GM18502 (cell line): ENCODE measurements around the gene NOTCH4.
"Not testable (repeated sequence)": the region's sequence is repeated elsewhere in the genome, so short reads cannot be mapped to it uniquely, and the experiment has no call there.

Source experiments
- ATAC-seq: cut with Tn5 transposase; IDR thresholded peaks from one replicate; pipeline ENCODE4 v1.9.1; 2021; ENCODE audit warnings: mild to moderate bottlenecking; ENCODE audit not compliant: unreplicated experiment, poor library complexity

Gene NOTCH4

DNA sequence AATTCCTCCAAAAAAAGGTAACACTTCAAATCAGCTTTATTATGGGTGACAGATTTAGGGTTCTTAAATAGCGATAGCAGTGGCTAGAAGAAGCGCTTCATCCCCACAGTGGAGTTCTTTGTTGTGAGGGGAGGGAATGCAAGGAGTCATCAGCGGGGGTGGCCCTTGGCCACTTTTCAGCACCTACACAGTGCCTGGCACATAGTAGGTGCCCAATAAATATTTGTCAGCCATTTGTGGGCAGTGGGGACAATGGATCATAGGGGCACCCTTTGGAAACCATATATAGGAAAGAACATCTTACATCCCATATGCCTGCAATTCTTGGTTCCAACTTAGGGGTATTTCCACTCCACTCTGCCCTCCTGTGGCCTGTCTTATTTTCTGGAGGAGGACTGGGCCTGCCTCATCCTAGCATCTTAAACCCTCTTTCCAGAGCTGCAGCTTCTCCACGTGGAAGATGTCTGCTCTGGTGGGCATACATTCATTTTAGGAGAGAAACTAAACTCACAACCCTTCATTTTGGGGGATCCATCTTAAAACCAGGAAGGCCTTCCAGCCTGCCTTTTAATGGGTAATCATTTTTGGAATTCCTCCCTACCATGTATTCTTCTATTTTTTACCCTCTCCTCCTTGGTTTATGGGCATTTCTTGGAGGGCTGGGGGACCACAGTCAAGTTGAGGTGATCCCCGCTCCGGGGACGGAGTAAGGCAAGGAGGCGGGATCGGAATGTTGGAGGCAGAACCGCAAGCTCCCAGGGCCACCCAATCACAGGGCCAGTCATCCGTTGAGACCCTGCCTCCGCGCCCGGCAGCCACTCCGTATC is 28.8 kb downstream of the NOTCH4 start:
- no peak for ATAC-seq

DNA sequence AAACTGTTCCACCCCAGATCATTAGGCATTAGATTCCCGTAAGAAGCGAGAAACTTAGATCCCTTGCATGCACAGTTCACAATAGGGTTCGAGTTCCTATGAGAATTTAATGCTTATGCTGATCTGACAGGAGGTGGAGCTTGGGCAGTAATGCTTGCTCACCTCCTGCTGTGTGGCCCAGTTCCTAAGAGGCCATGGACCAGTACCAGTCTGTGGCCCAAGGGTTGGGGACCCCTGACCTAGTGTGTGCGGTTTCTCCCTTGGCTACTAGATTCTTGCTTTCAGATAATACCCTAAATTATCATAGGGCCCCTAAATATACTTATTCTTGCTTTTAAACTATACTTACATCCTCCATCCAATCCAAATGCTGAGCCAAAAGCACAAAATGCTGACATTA is 29.5 kb downstream of the NOTCH4 start:
- ATAC-seq: no peak

DNA sequence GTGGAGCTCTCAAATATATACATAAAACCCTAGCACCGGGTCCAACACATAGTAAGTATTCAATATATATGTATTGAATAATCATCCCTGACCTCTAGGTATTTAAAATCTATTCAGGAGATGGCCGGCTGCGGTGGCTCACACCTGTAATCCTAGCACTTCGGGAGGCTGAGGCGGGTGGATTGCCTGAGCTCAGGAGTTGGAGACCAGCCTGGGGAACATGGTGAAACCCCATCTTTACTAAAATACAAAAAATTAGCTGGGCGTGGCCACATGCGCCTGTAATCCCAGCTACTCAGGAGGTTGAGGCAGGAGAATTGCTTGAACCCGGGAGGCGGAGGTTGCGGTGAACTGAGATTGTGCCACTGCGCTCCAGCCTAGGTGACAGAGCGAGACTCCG is 30.8 kb downstream of the NOTCH4 start:
- ATAC-seq: not testable (repeated sequence)

DNA sequence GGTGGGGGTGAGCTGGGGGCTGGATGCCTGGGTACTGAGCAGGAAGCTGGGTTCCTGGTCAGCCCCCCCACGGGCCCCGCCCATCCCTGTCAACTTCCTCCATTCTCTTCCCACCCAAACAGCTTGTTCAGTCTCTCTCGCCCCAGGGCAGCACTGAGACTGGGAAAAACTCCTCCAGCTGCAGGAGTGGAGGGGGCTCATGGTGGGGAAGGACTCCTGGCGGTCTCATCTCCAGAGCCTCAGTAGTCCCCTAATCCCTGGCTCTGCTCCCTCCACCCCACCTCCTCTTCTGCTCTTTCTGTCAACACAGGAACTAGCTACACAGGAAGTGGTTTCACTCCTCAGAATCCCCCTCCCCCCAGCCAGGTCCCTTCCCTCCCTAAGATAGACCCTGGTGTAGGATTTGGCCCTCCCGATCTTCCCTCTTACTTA is 31.2 kb downstream of the NOTCH4 start, which contains the start of gene GPSM3:
Gene GPSM3, minus strand, starts transcription at position 36 of the 432 bp plus-strand sequence. CDS start 130 bp downstream, outside the sequence.
- no peak for ATAC-seq

DNA sequence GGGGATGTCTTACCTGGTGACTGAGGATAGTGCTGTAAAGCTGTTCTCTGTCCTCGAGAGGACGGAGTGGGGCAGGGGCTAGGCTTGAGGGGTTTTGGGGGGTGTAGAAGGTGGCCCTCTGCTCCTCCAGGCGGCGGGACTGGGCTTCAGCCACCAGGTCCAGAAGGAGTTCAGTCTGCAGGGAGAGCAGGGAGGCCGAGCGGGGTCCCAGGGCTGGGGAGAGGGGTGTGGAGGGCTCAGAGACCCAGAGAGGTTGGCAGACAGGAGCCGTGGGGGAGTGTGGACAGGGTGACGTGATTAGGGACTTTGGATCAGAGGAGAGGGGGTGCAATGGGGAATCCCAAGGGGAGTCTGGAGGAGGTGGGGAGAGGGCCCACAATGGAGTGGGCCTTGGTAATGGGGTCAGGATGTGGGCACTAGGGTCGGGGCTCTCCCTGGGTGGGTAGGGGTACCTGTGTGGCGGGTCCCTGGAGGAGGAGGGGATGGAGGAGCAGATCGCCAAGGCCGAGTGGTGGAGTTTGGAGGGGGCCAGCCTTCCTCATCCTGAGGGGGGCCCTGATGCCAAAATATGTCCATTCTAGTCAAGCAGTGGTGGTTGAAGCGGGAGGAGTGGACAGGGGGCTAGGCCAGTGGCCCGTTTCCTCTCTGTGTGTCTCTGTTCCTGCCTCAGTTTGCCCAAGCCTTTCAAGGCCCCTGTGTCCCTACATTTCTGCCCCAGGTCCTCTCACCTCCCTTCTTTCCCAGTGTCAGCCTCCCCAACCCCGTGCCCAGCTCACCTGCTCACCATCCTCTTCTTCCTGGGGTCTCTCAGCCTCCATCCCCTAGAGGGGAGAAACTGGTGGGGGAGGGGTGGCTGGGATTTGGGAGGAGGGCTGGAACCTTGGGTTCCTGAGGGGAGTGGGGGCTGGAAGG is 31.9 kb downstream of the NOTCH4 start:
- ATAC-seq: no peak

DNA sequence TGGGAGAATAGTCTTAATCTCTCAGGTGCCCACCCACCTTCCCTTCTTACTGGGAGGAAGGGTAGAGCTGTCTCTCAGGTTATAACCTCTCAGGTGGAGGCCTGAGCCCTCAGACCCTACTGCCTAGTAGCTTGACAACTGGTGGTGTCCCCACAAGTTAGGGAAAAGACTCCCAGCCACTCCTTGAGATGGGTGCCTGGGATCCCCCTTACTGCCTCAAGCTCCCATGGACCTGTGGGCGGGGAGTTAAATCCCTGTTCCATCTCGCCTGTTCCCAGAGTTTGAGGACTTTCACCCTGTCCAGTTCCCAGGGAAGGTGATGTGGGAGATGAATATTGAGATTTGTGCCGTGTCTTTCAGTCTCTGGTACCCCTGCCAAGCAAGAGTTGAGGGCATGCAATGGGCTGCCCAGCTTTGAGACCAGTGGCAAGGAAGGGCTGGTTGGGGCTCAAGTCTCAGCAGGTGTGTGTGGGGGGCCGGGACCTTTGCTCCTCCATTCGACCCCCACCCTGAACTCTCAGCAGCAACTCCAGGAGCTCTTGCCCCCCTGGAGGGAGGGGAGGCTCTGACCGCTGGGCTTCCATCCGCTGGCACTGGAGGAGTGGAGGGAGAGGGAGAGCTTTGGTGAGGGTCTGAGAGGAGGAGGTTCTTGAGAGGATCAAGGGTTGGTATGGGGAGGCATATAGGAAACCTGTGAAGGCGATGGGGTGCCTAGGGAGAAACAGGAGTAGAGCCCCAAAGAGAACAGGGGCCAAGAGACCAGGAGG is 32.8 kb downstream of the NOTCH4 start:
- ATAC-seq: no peak

DNA sequence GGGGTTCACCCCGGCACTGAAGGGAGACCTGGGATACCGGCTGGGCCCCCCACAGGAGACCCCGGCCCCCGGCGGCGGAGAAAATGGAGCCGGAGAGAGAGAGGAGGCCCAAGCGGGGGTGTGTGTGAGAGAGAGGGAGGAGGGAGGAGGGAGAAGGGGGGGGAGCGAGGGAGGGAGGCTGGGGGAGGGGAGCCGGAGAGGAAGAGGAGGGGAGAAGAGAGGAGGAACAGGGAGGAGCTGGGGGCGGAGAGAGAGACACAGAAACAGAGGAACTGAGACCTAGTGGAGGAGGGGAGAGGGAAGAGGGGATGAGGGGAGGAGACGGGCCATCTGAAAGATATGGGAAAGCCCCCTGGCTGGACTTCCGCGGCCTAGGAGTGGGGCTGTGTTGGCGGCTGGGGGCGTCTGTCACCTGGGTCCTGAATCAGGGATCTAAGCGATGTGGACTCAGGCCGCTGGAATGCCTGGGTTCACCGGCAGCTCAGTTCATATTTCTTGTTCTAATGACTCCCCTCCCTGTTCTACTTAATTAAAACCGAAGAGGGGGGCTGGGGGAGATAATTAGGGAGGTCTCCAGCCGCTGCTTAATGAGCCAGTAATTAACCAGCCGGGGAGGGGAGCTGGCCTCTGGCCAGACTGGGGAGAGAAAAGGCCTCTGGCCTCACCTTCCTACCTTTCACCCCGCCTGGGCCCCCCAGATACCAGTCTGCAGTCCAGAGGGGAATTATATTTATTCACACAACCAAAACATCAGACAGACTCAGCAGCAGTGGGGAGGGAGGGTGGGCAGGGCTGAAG is 33.6 kb downstream of the NOTCH4 start, which contains the start of gene PBX2:
Gene PBX2, minus strand, starts transcription at position 149 of the 798 bp plus-strand sequence. CDS start 287 bp downstream, outside the sequence.
- peak; percentile 50 for ATAC-seq

DNA sequence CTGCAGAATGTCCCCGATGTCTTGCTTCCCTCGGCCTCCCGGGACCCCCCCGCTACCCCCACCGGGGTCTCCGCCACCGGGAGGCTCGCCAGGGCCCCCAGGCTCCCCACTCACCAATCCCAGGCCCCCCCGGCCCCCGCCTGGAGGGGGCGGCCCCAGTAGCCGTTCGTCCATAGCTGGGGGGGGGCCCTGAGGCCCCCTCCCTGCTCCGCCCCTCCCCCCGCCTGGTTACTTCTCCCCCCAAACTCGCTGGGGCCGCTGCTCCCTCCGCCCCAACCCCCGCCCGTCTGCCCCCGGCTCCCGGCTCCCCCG is 34.2 kb downstream of the NOTCH4 start:
- ATAC-seq: no peak

DNA sequence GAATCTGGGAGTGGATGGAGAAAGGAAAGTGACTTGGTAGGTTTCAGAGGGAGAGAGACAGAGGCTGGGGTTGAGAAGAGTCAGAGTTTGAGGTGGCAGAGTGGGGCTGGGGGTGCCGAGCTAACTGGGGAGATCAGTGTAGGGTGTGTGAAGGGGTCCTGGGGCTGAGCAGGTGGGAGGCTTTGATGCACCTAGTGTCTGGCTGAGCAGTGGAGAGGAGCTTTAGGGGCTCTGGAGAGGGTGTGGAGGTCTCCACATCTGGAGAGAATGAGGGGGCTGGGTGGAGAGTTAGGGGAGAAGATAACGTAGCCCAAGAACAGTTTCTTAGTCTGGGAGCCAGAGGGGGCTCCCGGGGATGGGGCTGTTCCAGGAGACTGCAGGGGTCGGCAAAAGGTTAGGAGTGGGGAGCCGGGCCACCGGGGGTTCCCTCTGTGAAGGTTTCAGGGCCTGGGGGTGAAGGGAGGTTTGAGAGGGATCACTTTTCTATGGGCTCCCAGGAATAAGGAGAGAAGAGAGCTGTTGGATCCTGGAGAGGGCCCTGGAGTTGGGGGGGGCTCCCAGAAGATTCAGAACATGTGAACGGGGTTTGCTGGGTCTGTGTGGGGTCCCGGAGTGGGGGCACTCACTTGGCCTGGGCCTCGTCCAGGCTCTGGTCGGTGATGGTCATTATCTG is 34.7 kb downstream of the NOTCH4 start:
- ATAC-seq: no peak

DNA sequence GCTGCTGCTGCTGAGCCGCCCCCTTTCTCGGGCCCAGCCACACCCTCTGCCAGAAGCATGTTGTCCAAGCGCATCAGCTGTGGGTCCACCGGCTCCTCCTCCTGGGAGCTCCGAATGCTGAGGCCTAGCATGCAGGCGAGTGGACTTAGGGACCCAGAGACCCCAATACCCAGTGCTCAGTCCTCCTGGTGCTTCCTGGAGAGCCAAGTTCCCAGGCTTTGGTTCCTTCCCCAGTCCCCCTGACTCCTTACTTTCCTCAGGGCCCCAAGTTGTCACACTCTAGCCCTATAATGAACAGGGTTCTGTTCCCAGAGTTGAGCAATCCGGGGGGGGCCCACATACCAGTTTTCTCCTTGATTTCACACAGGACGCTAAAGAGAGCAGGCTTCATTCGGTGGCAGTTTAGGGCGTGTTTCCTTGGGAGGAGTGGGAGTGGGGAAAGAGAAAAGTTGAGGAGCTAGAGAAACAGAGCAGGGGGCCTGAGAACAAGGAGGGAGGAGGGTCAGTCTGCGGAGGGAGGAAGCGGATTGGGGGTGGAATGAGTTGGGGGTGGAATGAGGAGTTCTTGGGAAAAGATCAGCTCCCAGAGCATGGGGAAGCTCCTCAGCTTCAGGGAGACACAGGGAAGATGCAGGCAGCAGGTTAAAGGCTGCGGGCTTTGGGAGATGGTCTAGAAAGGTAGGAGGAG is 35.3 kb downstream of the NOTCH4 start:
- no peak for ATAC-seq

DNA sequence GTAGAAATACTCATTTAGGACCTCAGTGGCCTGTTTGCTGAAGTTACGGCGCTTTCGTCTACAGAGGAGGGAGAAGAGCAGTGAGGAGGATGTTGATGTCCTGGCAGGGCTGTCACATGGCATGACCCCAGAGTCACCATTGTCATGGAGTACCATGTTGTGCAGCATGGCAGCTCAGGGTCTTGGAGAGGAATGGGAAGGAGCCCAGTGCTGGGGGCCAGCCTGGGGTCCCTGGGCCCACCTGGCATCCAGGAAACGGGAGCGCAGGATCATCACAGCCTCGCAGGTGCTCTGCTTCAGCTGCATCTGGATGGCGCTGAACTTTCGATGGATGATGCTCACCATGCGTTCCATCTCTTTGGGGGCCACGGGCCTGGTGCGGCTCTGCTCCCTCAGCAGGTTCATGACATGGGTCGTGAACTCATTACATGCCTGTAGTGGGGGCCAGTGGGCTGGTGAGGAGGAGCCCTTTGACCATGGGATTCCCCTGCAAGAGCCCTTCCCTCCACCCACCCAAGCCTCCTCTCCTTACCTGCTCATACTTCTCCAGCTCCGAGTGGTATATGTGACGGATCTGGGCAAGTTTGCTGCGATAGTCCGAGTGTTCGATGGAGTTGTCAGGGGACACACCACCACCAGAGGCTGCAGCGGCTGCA is 36.0 kb downstream of the NOTCH4 start:
- ATAC-seq: not testable (repeated sequence)

DNA sequence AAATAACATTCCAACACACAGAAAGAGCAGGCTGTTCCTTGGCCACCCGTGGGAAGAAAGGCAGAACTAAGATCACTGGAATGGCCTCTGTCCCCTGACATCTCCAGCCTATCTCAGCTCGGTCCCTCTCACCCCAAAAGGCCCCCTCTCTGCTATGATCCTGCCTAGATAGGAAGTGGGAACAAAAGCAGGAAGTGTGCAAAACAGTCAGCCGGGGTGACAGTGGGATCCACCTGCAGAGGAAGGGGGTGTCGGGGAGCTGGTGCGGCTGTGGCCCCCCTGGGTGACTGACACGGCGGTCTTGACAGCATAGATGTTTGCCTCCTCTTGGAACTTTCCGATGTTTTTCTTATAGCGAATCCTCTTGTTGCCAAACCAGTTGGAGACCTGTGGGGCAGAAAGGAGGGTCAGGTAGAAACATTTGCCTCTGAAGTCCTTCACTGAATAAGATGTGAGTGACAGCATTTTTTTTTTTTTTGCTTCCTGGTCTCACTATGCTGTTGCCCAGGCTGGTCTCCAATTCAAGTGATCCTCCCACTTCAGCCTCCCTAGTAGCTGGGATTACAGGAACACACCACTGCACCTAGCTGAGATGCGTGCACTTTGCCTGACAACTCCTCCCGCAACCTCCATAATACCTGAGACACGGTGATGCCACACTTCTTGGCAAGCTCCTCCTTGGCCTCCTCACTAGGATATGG is 36.7 kb downstream of the NOTCH4 start:
- ATAC-seq: no peak

DNA sequence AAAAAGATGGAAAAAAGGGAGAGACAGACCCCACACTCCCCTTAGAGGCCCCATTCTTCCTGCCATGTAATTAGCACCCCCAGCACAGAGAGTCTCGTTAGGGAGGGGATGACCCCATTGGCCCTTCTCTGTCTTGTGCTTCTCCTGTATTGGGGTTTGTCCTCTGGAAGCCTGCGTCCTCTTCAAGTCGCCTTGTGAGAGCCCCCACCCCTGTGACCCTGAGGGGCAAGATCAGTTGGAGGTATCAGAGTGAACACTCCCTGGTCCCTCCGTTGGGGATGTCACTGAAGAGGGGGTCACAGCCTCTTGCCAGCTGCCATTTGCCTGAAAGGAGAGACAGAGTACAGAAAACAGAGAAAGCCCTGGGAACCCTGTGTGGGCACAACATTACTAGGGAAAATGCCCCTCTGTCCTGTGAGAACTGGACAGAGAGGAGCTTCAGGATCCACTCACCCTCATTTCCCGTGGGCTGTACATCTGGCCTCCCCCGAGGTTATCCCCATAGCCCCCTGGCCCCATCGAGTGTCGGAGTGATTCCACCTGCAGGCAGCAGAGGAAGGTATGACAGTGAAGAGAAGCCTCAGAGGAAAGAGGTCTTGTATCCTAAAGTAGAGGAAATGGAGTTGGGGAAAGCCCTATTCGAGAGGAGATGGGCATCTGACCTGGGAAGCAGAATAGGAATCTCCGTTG is 37.6 kb downstream of the NOTCH4 start:
- not testable (repeated sequence) for ATAC-seq

DNA sequence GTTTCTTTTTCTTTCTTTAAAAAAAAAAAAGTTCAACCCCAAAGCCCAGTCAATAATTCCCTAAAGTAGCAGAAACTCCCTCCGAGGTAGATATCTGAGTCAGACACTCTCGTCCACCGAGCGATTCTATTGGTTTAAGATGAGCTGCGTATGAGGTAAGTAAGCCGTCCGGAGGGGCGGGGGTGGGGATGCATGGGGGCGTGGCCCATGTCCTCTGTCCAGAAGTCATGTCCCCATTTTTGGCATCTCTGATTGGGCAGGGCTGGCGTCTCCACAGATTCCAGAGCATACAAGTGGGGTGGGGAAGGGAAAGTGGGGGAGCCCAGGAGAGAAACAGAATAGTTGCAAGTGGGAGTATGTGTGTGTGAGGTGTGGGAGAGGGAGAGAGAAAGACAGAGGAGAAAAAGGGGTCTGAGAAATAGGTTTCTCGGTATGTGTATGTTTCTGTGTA is 38.2 kb downstream of the NOTCH4 start:
- not testable (repeated sequence) for ATAC-seq

DNA sequence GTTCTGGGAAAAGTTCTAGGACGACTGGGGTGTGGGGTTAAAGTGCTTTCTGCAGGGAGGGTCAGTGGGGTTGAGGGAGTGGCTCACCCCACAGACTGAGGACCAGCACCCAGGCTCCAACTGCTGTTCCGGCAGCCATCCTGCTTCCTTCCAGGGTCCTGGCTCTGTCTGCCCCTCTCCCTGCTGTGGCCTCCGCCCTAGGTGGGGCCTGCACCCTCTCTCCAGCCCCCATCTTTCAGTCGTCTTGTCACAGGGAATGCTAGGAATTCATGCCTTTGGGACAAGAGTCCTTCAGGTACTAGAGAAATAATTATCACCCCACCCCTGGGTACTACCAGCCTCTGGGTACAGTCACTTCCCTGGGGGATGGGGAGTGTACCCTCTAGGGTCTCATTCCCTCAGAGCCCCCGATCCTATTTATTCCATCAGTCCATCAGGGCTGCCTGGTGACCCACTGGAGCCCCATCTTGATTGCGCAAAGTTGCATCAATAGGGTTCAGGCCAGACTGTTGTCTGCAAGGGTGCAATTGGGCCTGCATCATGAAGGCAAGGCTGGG is 39.7 kb downstream of the NOTCH4 start, which contains the start of gene AGER:
Gene AGER, minus strand, starts transcription at position 170 of the 557 bp plus-strand sequence. Its CDS starts 31 bp downstream, at position 139.
- ATAC-seq: no peak

DNA sequence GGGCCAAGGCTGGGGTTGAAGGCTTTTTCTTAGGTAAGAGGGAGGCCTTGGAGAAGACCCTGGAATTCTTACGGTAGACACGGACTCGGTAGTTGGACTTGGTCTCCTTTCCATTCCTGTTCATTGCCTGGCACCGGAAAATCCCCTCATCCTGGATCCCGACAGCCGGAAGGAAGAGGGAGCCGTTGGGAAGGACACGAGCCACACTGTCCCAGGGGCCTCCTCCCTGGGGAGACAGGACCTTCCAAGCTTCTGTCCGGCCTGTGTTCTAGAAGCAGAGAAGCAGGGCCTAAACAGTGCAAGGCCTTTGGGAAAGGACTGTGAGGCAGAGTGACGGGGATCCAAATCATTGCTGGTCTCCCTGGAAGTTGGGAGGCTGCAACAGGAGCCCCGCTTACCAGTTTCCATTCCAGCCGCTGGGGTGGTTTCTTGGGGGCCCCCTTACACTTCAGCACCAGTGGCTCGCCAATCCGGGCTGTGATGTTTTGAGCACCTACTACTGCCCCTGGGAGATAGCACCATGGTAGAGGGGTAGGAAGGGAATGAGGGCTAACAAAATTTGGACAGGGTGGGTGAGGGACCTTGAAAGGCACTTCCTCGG is 40.3 kb downstream of the NOTCH4 start:
- no peak for ATAC-seq
